ENCODE data around the gene NUDT1. TPM values are rescaled to one million over a fixed set of nuclear protein-coding genes. Genes with fewer than 3 reads are reported as not detected.
"Not testable (repeated sequence)": the region's sequence is repeated elsewhere in the genome, so short reads cannot be mapped to it uniquely, and the experiment has no call there.

The NUDT1 gene
- total RNA-seq, 1 experiment from 2014 or later, result 100 TPM

GRCh38 chr7:2264158-2264557 lies 22.1 kb downstream of the NUDT1 start (continued):
- no peak for TF ChIP-seq ZNF425 (CRISPR knock-in tag; conservative IDR thresholded peaks at IDR 0.05)
- TF ChIP-seq PRRX2 (CRISPR knock-in tag; IDR thresholded peaks at IDR 0.05), result no peak
- no peak for TF ChIP-seq ZNF671 (CRISPR knock-in tag; IDR thresholded peaks at IDR 0.05)
- no peak for TF ChIP-seq SMAD4 (CRISPR knock-in tag; IDR thresholded peaks at IDR 0.05)
- TF ChIP-seq EMX1 (CRISPR knock-in tag; IDR thresholded peaks at IDR 0.05), result no peak
- no peak for TF ChIP-seq CBFB (CRISPR knock-in tag; IDR thresholded peaks at IDR 0.05; ENCODE audit: low read depth)
- no peak for TF ChIP-seq ZNF416 (CRISPR knock-in tag; IDR thresholded peaks at IDR 0.05)

- no peak overlapping the region for H3K27ac Mint-ChIP-seq
- TF ChIP-seq PRRX2 (CRISPR knock-in tag; IDR thresholded peaks at IDR 0.05), result no peak
- no peak for TF ChIP-seq TCF7 (CRISPR knock-in tag; IDR thresholded peaks at IDR 0.05; ENCODE audit: low read depth)
- TF ChIP-seq ATF1 (CRISPR knock-in tag; IDR thresholded peaks at IDR 0.05), result no peak
- TF ChIP-seq RELA (CRISPR knock-in tag; IDR thresholded peaks at IDR 0.05; ENCODE audit: borderline replicate concordance), result no peak
- TF ChIP-seq TP53 (CRISPR knock-in tag; IDR thresholded peaks at IDR 0.05), result no peak
- TF ChIP-seq NR1H2 (CRISPR knock-in tag; IDR thresholded peaks at IDR 0.05), result no peak
- no peak for TF ChIP-seq ATF6 (CRISPR knock-in tag; IDR thresholded peaks at IDR 0.05)
- TF ChIP-seq ZNF512 (CRISPR knock-in tag; IDR thresholded peaks at IDR 0.05; ENCODE audit: borderline replicate concordance), result no peak
- TF ChIP-seq OVOL2 (CRISPR knock-in tag; IDR thresholded peaks at IDR 0.05; ENCODE audit: borderline replicate concordance), result no peak
- no peak for TF ChIP-seq ZNF416 (CRISPR knock-in tag; IDR thresholded peaks at IDR 0.05)
- TF ChIP-seq MYBL2 (CRISPR knock-in tag; IDR thresholded peaks at IDR 0.05), result no peak
- no peak for TF ChIP-seq ZBTB43 (CRISPR knock-in tag; IDR thresholded peaks at IDR 0.05)
- TF ChIP-seq CBFB (CRISPR knock-in tag; IDR thresholded peaks at IDR 0.05; ENCODE audit: low read depth), result no peak
- CTCF ChIA-PET, result no interaction called here
- H3K36me3 Mint-ChIP-seq, result peaks cover 28% of the 10 kb centered on the region
- H3K4me1 Mint-ChIP-seq, result peaks cover 19% of the 10 kb centered on the region
- DNase-seq (ENCODE audit: low spot score) (no peak), ATAC-seq (no peak)
- H3K4me3 Mint-ChIP-seq, result no peak overlapping the region
- H3K9me3 Mint-ChIP-seq, result no peaks in the 10 kb centered on the region
- POLR2A ChIA-PET, result no interaction called here
- H3K27me3 Mint-ChIP-seq (ENCODE audit: low read depth), result no peaks in the 10 kb centered on the region
These were observed 24.9 kb downstream of the NUDT1 start for GRCh38 chr7:2266911-2267310.

GRCh38 chr7:2269089-2269990 lies 27.3 kb downstream of the NUDT1 start:
- H3K27me3 Mint-ChIP-seq (ENCODE audit: low read depth); H3K9me3 Mint-ChIP-seq: not testable (repeated sequence)
- POLR2A ChIA-PET, result interaction anchor here (0.8 to 1.4 kb wide), 2 partner anchors 32 to 37 kb away, joined by 3 to 6 read pairs; no protein-coding TSS in a partner anchor
- CTCF ChIA-PET, result interaction anchor here (0.6 to 0.9 kb wide), 2 partner anchors 11 to 27 kb away, joined by 3 to 4 read pairs; partner anchors contain the start of genes MRM2 and NUDT1
- Mint-ChIP-seq H3K4me3 (peak overlapping the region; percentile 47; the same call in 1 of the 2 replicates), H3K4me1 (peaks cover 21% of the 10 kb centered on the region), H3K27ac (peak overlapping the region; percentile 99), H3K36me3 (peaks cover 28% of the 10 kb centered on the region)
- DNase-seq (ENCODE audit: low spot score) (peak; percentile 48), ATAC-seq (peak; percentile 50)
